Endothelial cell of umbilical vein (primary cell): ENCODE measurements around the gene FGF6. TPM values are rescaled to one million over a fixed set of nuclear protein-coding genes. Genes with fewer than 3 reads are reported as not detected.

Source experiments
- BruUV-seq: library from RNA; stranded (reverse); fragments of 400-500 nt; replicated peaks from 2 replicates; lab custom pipeline; 2021; lab: Mats Ljungman, UMichigan
- CTCF ChIA-PET: fragments of 300-600, 350-600 bp; sonication (Branson Sonifier 250); formaldehyde crosslinking; loops from one replicate; lab custom pipeline; 2021; ENCODE audit warnings: antibody characterized with exemption, inconsistent platforms; lab: Charles Lee
- POLR2A ChIA-PET: fragments of 300-600, 350-600 bp; sonication (Branson Sonifier 250); formaldehyde crosslinking; loops from one replicate; lab custom pipeline; 2021; ENCODE audit warnings: antibody characterized with exemption, inconsistent platforms; lab: Charles Lee
- DNase-seq: peaks from one replicate; pipeline ENCODE4 v3.0.0-alpha.2; 2011; ENCODE audit warnings: low read depth, low spot score
- FAIRE-seq: peaks from 2 replicates; lab custom pipeline; 2011; peaks lifted over from hg19 to GRCh38; lab: Jason Lieb, UNC
- H2AFZ ChIP-seq: 2 replicates; pipeline ENCODE4 v1.6.0; 2012; ENCODE audit warnings: low read depth, low read length, control low read depth, inconsistent platforms
- H3K27ac ChIP-seq: 2 replicates; pipeline ENCODE4 v1.5.1; 2011; ENCODE audit warnings: low read depth, mild to moderate bottlenecking, control low read depth, low read length, moderate library complexity; ENCODE audit not compliant: insufficient read depth
- H3K27me3 ChIP-seq, 2 experiments: 2 replicates each; pipeline versions ENCODE4 v1.6.0 to v1.6.1; 2011; ENCODE audit warnings: low read length in 2 of 2, mixed read lengths in 1 of 2; ENCODE audit not compliant: control insufficient read depth in 2 of 2, insufficient read depth in 2 of 2
- H3K36me3 ChIP-seq, 2 experiments: 2 replicates in 1 of 2; 3 replicates in 1 of 2; pipeline ENCODE4 v1.5.1; 2011; ENCODE audit warnings: low read length in 2 of 2, mild to moderate bottlenecking in 1 of 2, moderate library complexity in 1 of 2; ENCODE audit not compliant: control insufficient read depth in 2 of 2, insufficient read depth in 2 of 2; ENCODE audit errors: extremely low read depth in 1 of 2
- H3K4me1 ChIP-seq: 3 replicates; pipeline ENCODE4 v1.5.1; 2011; ENCODE audit warnings: mild to moderate bottlenecking, low read length; ENCODE audit not compliant: control insufficient read depth, insufficient read depth; ENCODE audit errors: extremely low read depth
- H3K4me2 ChIP-seq: 2 replicates; pipeline ENCODE4 v1.6.1; 2011; ENCODE audit warnings: low read length, control low read depth, mixed read lengths; ENCODE audit not compliant: insufficient read depth
- H3K4me3 ChIP-seq, 3 experiments: fragments of 200-600 bp in 1 of 3; sonication (generic), shearing (Covaris generic) in 1 of 3; replicated peaks in 1 of 3; 2 replicates each; pipeline ENCODE4 v1.5.1; 2011 to 2016; ENCODE audit warnings: control low read depth in 3 of 3, low read length in 3 of 3, mild to moderate bottlenecking in 2 of 3, inconsistent platforms in 1 of 3, low read depth in 1 of 3, moderate library complexity in 1 of 3; ENCODE audit not compliant: insufficient read depth in 1 of 3
- H3K79me2 ChIP-seq: 2 replicates; pipeline ENCODE4 v1.6.0; 2012; ENCODE audit warnings: low read length, inconsistent platforms; ENCODE audit not compliant: control insufficient read depth, insufficient read depth
- H3K9ac ChIP-seq: replicated peaks from 2 replicates; pipeline ENCODE3; 2011; ENCODE audit warnings: low read length, control low read depth; ENCODE audit not compliant: insufficient read depth; ENCODE audit errors: extremely low read depth
- H3K9me1 ChIP-seq: replicated peaks from 3 replicates; pipeline ENCODE4 v1.6.0; 2011; ENCODE audit warnings: mild to moderate bottlenecking, low read length; ENCODE audit not compliant: control insufficient read depth, insufficient read depth; ENCODE audit errors: extremely low read depth
- H3K9me3 ChIP-seq: replicated peaks from 2 replicates; pipeline ENCODE4 v1.5.1; 2012; ENCODE audit warnings: low read length, inconsistent platforms; ENCODE audit not compliant: control insufficient read depth, insufficient read depth
- H4K20me1 ChIP-seq: replicated peaks from 2 replicates; pipeline ENCODE3; 2011; ENCODE audit warnings: mild to moderate bottlenecking, low read length; ENCODE audit not compliant: control insufficient read depth, insufficient read depth; ENCODE audit errors: extremely low read depth
- CTCF ChIP-seq, 2 donors: IDR thresholded peaks; 1 replicate in 1 of 2; 2 replicates in 1 of 2; pipeline ENCODE4 v1.5.1; 2011; ENCODE audit warnings: low read length in 2 of 2, mild to moderate bottlenecking in 2 of 2, moderate library complexity in 2 of 2, control low read depth in 1 of 2, inconsistent platforms in 1 of 2, low read depth in 1 of 2; ENCODE audit not compliant: insufficient read depth in 1 of 2; ENCODE audit errors: extremely low read depth in 1 of 2
- EZH2 ChIP-seq: IDR thresholded peaks from 2 replicates; pipeline ENCODE4 v1.6.1; 2012; ENCODE audit warnings: borderline replicate concordance, low read depth, mild to moderate bottlenecking, moderate library complexity, low read length, inconsistent platforms; ENCODE audit not compliant: severe bottlenecking
- FOS ChIP-seq: IDR thresholded peaks from 2 replicates; pipeline ENCODE4 v1.6.1; 2011; ENCODE audit warnings: mild to moderate bottlenecking, low read length, moderate library complexity, borderline replicate concordance; ENCODE audit not compliant: insufficient read depth
- GATA2 ChIP-seq: IDR thresholded peaks from 2 replicates; pipeline ENCODE4 v1.7.0; 2011; ENCODE audit warnings: low read depth, mild to moderate bottlenecking, moderate library complexity, mixed read lengths, low read length; ENCODE audit not compliant: insufficient read length, insufficient read depth
- JUN ChIP-seq: IDR thresholded peaks from 2 replicates; pipeline ENCODE4 v1.6.1; 2011; ENCODE audit warnings: borderline replicate concordance, low read depth; ENCODE audit not compliant: insufficient read length, insufficient read depth
- MAX ChIP-seq: IDR thresholded peaks from 2 replicates; pipeline ENCODE4 v1.6.1; 2011; ENCODE audit not compliant: insufficient read depth, insufficient read length
- MYC ChIP-seq: IDR thresholded peaks from one replicate; pipeline ENCODE4 v1.6.1; 2011; ENCODE audit warnings: mild to moderate bottlenecking, low read depth, low read length
- POLR2A ChIP-seq: IDR thresholded peaks from 2 replicates; pipeline ENCODE4 v1.6.1; 2012; ENCODE audit warnings: low read depth, mild to moderate bottlenecking, control low read depth, low read length
- POLR2AphosphoS5 ChIP-seq: IDR thresholded peaks from 2 replicates; pipeline ENCODE4 v1.6.1; 2012; ENCODE audit warnings: low read depth, mild to moderate bottlenecking, control low read depth, low read length, moderate library complexity; ENCODE audit not compliant: insufficient read depth
- dilution Hi-C: fragments of 300-500 bp; cut with MboI; formaldehyde crosslinking; loops from one replicate; pipeline ENCODE4 v1.15.0; 2019; ENCODE audit warnings: low sequenced_read_pairs; ENCODE audit not compliant: extremely low pct_ligation_motif_present
- intact Hi-C: fragments of 100-400 bp; cut with micrococcal nuclease; formaldehyde crosslinking; loops from one replicate; pipeline ENCODE4 v1.10.0; 2022
- polyA plus RNA-seq, 4 experiments: library from polyadenylated mRNA; depleted of rRNA in 3 of 4; stranded (reverse) in 3 of 4; unstranded in 1 of 4; fragments of >200 nt; gene quantifications; 2 replicates each; pipeline versions ENCODE4 v1.2.1 to v1.2.3, GENCODE V29; 2011 to 2012; ENCODE audit warnings: missing spikeins in 1 of 4
- total RNA-seq: library from RNA; stranded (reverse); gene quantifications from 2 replicates; pipeline ENCODE4 v1.2.3, GENCODE V29; 2021

Gene FGF6
- total and polyA plus RNA-seq, 2 donors (not counting 3 experiments of a cell fraction or from before 2014, with no cell fraction given), result not detected

GRCh38 chr12:4477129-4477528 lies 31.5 kb upstream of the FGF6 start:
- Histone ChIP-seq H3K27me3 (peaks cover 2 to 6% of the 10 kb centered on the region in 2 experiments), H3K9me1 (no peaks in the 10 kb centered on the region), H3K27ac (no peak overlapping the region), H2AFZ (no peak overlapping the region), H4K20me1 (no peaks in the 10 kb centered on the region), H3K9me3 (no peaks in the 10 kb centered on the region), H3K4me2 (no peak overlapping the region), H3K36me3 (no peaks in the 10 kb centered on the region), H3K79me2 (no peaks in the 10 kb centered on the region), H3K9ac (no peak overlapping the region), H3K4me1 (no peaks in the 10 kb centered on the region), H3K4me3 (no peak overlapping the region)
- DNase-seq, result no peak
- ChIA-PET CTCF (no interaction called here), POLR2A (no interaction called here)
- TF ChIP-seq GATA2 (no peak), EZH2 (no peak), MYC (no peak), POLR2A (no peak), CTCF (IDR thresholded peaks at IDR 0.05; ENCODE audit: extremely low read depth in 1 of 2, insufficient read depth in 1 of 2, low read depth in 1 of 2, low read length in 2 of 2) (no peak), FOS (no peak), JUN (no peak), POLR2AphosphoS5 (no peak), MAX (no peak)
- FAIRE-seq, result no peak
- intact Hi-C loops (no loop called here), dilution Hi-C loops (no loop called here)
- no TSS peak for BruUV-seq
